GM23338 (cell line): ENCODE results near the gene F2RL2. TPM values are rescaled to one million over a fixed set of nuclear protein-coding genes. Genes with fewer than 3 reads are reported as not detected.
A peak's percentile ranks its signal among the peaks of the same experiment; 100 is the strongest.

ENCODE experiments used
- ATAC-seq: fragments of 200-7000 bp; cut with Tn5 transposase; 3 replicates; pipeline ENCODE4 v1.9.1; 2020
- DNase-seq: peaks from one replicate; pipeline ENCODE4 v3.0.0-alpha.2; 2015; ENCODE audit warnings: low spot score
- H2AFZ ChIP-seq: fragments of 200-600 bp; sonication (generic); 2 replicates; pipeline ENCODE4 v1.8.0; 2016; ENCODE audit warnings: antibody characterized with exemption, mild to moderate bottlenecking, moderate library complexity
- H3F3A ChIP-seq: fragments of 200-600 bp; sonication (generic); replicated peaks from 2 replicates; pipeline ENCODE4 v1.8.0; 2017; ENCODE audit warnings: antibody characterized with exemption, mixed run types, low read depth
- H3K27ac ChIP-seq: fragments of 200-600 bp; sonication (generic); 2 replicates; pipeline ENCODE4 v1.6.1; 2016; ENCODE audit warnings: low read depth
- H3K27me3 ChIP-seq: fragments of 200-600 bp; sonication (generic); 2 replicates; pipeline ENCODE4 v1.8.0; 2016; ENCODE audit warnings: mild to moderate bottlenecking, mixed run types, moderate library complexity; ENCODE audit not compliant: insufficient read depth
- H3K36me3 ChIP-seq: fragments of 200-600 bp; sonication (generic); 2 replicates; pipeline ENCODE4 v1.8.0; 2016; ENCODE audit warnings: mild to moderate bottlenecking; ENCODE audit not compliant: insufficient read depth
- H3K4me1 ChIP-seq: fragments of 200-600 bp; sonication (generic); 2 replicates; pipeline ENCODE4 v1.8.0; 2016; ENCODE audit warnings: mild to moderate bottlenecking, moderate library complexity; ENCODE audit not compliant: insufficient read depth
- H3K4me2 ChIP-seq: fragments of 200-600 bp; sonication (generic); 2 replicates; pipeline ENCODE4 v1.7.1; 2017; ENCODE audit warnings: mixed run types
- H3K4me3 ChIP-seq: fragments of 200-600 bp; sonication (generic); 2 replicates; pipeline ENCODE4 v1.6.1; 2016; ENCODE audit warnings: mixed run types
- H3K79me2 ChIP-seq: fragments of 200-600 bp; sonication (generic); replicated peaks from 2 replicates; pipeline ENCODE4 v1.8.0; 2017; ENCODE audit warnings: mild to moderate bottlenecking; ENCODE audit not compliant: insufficient read depth
- H3K9me2 ChIP-seq: fragments of 200-600 bp; sonication (generic); 2 replicates; pipeline ENCODE4 v1.8.0; 2017; ENCODE audit not compliant: insufficient read depth
- H4K20me1 ChIP-seq: fragments of 200-600 bp; sonication (generic); replicated peaks from 2 replicates; pipeline ENCODE4 v1.8.0; 2017; ENCODE audit warnings: mild to moderate bottlenecking; ENCODE audit not compliant: insufficient read depth
- H3K27ac Mint-ChIP-seq: 2 replicates; pipeline ENCODE4 v1.8.0; 2020; ENCODE audit warnings: inconsistent platforms, mild to moderate bottlenecking, moderate library complexity, mixed read lengths
- H3K27me3 Mint-ChIP-seq: 3 replicates; pipeline ENCODE4 v1.8.0; 2022; ENCODE audit warnings: low read depth, mild to moderate bottlenecking, moderate library complexity, mixed read lengths, inconsistent platforms; ENCODE audit not compliant: insufficient read depth, poor library complexity
- H3K36me3 Mint-ChIP-seq: 3 replicates; pipeline ENCODE4 v1.8.0; 2021; ENCODE audit warnings: low read depth, mild to moderate bottlenecking, inconsistent platforms, moderate library complexity, mixed read lengths
- H3K4me1 Mint-ChIP-seq: 3 replicates; pipeline ENCODE4 v1.8.0; 2020; ENCODE audit warnings: mild to moderate bottlenecking, inconsistent platforms, mixed read lengths
- H3K4me3 Mint-ChIP-seq: 3 replicates; pipeline ENCODE4 v1.8.0; 2021; ENCODE audit warnings: moderate library complexity, mild to moderate bottlenecking, inconsistent platforms, mixed read lengths
- H3K9me3 Mint-ChIP-seq: 3 replicates; pipeline ENCODE4 v1.8.0; 2020; ENCODE audit warnings: moderate library complexity, mild to moderate bottlenecking, inconsistent platforms, mixed read lengths
- CREB1 ChIP-seq: fragments of 250-450 bp; sonication (Bioruptor Pico); IDR thresholded peaks from 2 replicates; pipeline ENCODE4 v1.5.0; 2020; ENCODE audit warnings: low read depth, mild to moderate bottlenecking, moderate library complexity
- EZH2 ChIP-seq: fragments of 200-600 bp; sonication (generic); IDR thresholded peaks from one replicate; pipeline ENCODE4 v1.8.0; 2017; ENCODE audit warnings: antibody characterized with exemption, mild to moderate bottlenecking, low read depth; ENCODE audit not compliant: unreplicated experiment
- EZH2phosphoT487 ChIP-seq: fragments of 200-600 bp; sonication (generic); IDR thresholded peaks from one replicate; pipeline ENCODE4 v1.8.1; 2018; ENCODE audit warnings: antibody characterized with exemption; ENCODE audit not compliant: unreplicated experiment
- NANOG ChIP-seq: IDR thresholded peaks from 2 replicates; pipeline ENCODE4 v1.6.1; 2016; ENCODE audit warnings: antibody characterized with exemption, borderline replicate concordance
- POLR2AphosphoS5 ChIP-seq: IDR thresholded peaks from 2 replicates; pipeline ENCODE4 v1.6.1; 2016; ENCODE audit warnings: antibody characterized with exemption, low read depth
- ZNF114 ChIP-seq: fragments of 250-450 bp; sonication (Bioruptor Pico); IDR thresholded peaks from 2 replicates; pipeline ENCODE4 v1.5.0; 2020; ENCODE audit warnings: mild to moderate bottlenecking, moderate library complexity
- long read RNA-seq: library from polyadenylated mRNA; unstranded; transcript quantifications from one replicate; pipeline ENCODE4 v2.0.0, GENCODE V29; 2020; ENCODE audit not compliant: unreplicated experiment
- polyA plus RNA-seq: library from polyadenylated mRNA; unstranded; fragments of >200 nt; fragmentation: Nextera tagmentation; extraction: Ambion mirVana; gene quantifications from 2 replicates; pipeline ENCODE4 v1.2.1, GENCODE V29; 2016
- total RNA-seq: library from RNA; depleted of rRNA; stranded (reverse); fragments of >200 nt; shearing (Covaris generic); gene quantifications from 2 replicates; pipeline ENCODE4 v1.2.3, GENCODE V29; 2014; rRNA removed
- TF ChIP-seq, protein P1 (sequence below): IDR thresholded peaks from 2 replicates; pipeline ENCODE4 v1.6.1; 2016; ENCODE audit warnings: antibody characterized with exemption
- TF ChIP-seq, protein P2 (sequence below): IDR thresholded peaks from one replicate; pipeline ENCODE4 v1.6.1; 2018; ENCODE audit warnings: antibody characterized with exemption; ENCODE audit not compliant: unreplicated experiment
- TF ChIP-seq, protein P3 (sequence below): fragments of 250-450 bp; sonication (Bioruptor Pico); IDR thresholded peaks from 2 replicates; pipeline ENCODE4 v1.5.0; 2020; ENCODE audit warnings: mild to moderate bottlenecking, moderate library complexity

The F2RL2 gene, protein sequence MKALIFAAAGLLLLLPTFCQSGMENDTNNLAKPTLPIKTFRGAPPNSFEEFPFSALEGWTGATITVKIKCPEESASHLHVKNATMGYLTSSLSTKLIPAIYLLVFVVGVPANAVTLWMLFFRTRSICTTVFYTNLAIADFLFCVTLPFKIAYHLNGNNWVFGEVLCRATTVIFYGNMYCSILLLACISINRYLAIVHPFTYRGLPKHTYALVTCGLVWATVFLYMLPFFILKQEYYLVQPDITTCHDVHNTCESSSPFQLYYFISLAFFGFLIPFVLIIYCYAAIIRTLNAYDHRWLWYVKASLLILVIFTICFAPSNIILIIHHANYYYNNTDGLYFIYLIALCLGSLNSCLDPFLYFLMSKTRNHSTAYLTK
- total RNA-seq (0.42 TPM in 1 of 2 replicates, not detected in the other), polyA plus RNA-seq (0.37 and 0.70 TPM in 2 replicates)
- long read RNA-seq = 0 reads

DNA sequence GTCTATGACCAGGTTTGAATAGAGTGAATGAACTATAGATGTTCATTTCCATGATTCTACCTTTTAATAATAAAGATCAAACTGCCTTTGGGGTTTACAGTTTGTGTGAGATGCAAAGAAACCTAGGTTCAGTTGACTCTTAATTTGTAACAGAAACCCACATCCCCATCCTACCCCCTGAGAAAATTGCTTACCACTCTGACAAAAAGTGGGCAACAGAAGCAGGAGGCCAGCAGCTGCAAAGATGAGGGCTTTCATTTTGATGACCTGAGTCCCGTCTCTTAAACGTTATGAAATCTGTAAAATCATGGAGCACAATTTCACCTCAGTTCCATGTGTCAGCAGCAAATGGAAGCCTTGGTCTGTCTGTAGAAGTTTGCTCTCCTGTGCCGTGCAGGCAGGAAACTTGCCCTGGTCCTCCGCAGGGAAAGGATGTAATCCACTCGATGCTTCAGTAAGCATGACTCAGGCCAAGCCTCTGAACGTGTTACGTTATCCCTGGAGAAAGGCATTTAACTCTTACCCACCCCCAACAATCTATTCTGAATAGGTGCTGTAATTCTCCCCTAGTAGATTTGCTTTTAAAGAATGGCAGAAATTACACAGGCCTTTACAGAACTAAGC lies at the start of gene F2RL2:
Gene F2RL2, minus strand, starts transcription at position 431 of the 624 bp plus-strand sequence. Its CDS starts 173 bp downstream, at position 258.
- H3K27ac Mint-ChIP-seq = peak within 1 kb of the TSS; percentile 72
- peaks cover 35% of the 10 kb centered on the region for H3K4me1 Mint-ChIP-seq
- no peaks in the 10 kb centered on the region for H4K20me1 ChIP-seq
- H3K4me3 Mint-ChIP-seq = no peak within 1 kb of the TSS
- TF ChIP-seq POLR2AphosphoS5 (no peak), EZH2 (no peak), EZH2phosphoT487 (no peak), ZNF114 (CRISPR knock-in tag) (no peak), CREB1 (CRISPR knock-in tag) (no peak)
- TF ChIP-seq, protein P1, sequence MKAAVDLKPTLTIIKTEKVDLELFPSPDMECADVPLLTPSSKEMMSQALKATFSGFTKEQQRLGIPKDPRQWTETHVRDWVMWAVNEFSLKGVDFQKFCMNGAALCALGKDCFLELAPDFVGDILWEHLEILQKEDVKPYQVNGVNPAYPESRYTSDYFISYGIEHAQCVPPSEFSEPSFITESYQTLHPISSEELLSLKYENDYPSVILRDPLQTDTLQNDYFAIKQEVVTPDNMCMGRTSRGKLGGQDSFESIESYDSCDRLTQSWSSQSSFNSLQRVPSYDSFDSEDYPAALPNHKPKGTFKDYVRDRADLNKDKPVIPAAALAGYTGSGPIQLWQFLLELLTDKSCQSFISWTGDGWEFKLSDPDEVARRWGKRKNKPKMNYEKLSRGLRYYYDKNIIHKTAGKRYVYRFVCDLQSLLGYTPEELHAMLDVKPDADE = no peak
- TF ChIP-seq, protein P2, sequence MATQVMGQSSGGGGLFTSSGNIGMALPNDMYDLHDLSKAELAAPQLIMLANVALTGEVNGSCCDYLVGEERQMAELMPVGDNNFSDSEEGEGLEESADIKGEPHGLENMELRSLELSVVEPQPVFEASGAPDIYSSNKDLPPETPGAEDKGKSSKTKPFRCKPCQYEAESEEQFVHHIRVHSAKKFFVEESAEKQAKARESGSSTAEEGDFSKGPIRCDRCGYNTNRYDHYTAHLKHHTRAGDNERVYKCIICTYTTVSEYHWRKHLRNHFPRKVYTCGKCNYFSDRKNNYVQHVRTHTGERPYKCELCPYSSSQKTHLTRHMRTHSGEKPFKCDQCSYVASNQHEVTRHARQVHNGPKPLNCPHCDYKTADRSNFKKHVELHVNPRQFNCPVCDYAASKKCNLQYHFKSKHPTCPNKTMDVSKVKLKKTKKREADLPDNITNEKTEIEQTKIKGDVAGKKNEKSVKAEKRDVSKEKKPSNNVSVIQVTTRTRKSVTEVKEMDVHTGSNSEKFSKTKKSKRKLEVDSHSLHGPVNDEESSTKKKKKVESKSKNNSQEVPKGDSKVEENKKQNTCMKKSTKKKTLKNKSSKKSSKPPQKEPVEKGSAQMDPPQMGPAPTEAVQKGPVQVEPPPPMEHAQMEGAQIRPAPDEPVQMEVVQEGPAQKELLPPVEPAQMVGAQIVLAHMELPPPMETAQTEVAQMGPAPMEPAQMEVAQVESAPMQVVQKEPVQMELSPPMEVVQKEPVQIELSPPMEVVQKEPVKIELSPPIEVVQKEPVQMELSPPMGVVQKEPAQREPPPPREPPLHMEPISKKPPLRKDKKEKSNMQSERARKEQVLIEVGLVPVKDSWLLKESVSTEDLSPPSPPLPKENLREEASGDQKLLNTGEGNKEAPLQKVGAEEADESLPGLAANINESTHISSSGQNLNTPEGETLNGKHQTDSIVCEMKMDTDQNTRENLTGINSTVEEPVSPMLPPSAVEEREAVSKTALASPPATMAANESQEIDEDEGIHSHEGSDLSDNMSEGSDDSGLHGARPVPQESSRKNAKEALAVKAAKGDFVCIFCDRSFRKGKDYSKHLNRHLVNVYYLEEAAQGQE = no peak
- H3K79me2 ChIP-seq = no peaks in the 10 kb centered on the region
- H2AFZ ChIP-seq = no peak within 1 kb of the TSS
- H3K27me3 ChIP-seq = no peaks in the 10 kb centered on the region
- H3K4me2 ChIP-seq = no peak within 1 kb of the TSS
- no peak within 1 kb of the TSS for H3K4me3 ChIP-seq
- ATAC-seq (peak; percentile 85), DNase-seq (peak; percentile 43)
- peaks cover 21% of the 10 kb centered on the region; the same call in 1 of the 2 replicates for H3K4me1 ChIP-seq
- H3K9me3 Mint-ChIP-seq = no peaks in the 10 kb centered on the region
- H3K36me3 ChIP-seq = no peaks in the 10 kb centered on the region
- H3K27ac ChIP-seq = no peak within 1 kb of the TSS
- no peaks in the 10 kb centered on the region for H3K27me3 Mint-ChIP-seq
- no peaks in the 10 kb centered on the region for H3K9me2 ChIP-seq
- peaks cover 3% of the 10 kb centered on the region; the same call in 1 of the 3 replicates for H3K36me3 Mint-ChIP-seq
- no peaks in the 10 kb centered on the region for H3F3A ChIP-seq

DNA sequence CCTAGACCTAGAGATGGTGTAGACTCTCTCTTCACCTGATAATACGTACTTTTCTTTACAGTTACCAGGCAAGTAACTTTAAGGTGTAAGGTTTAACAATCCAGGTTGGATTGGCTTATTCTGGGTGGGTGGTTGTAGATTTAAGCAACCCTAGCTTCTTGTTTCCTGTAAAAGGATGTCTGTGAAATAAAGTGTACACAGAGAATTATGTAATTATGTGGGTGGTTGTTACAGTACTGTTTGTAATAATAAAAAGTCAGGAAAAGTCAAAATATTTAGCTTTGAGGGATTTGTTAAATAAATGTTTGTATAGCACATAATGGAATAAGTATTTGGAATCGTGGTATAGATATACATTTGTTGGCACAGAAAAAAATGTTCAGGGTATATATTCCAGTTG lies 49.0 kb upstream of the F2RL2 start:
- no peaks in the 10 kb centered on the region for H3K4me1 ChIP-seq
- H3K36me3 Mint-ChIP-seq = peaks cover 23% of the 10 kb centered on the region
- H3K27me3 ChIP-seq = no peaks in the 10 kb centered on the region
- H3K27ac Mint-ChIP-seq = no peak overlapping the region
- no peaks in the 10 kb centered on the region; the same call in 1 of the 2 replicates for H3K36me3 ChIP-seq
- no peak overlapping the region for H3K27ac ChIP-seq
- no peaks in the 10 kb centered on the region for H4K20me1 ChIP-seq
- no peak overlapping the region for H3K4me3 Mint-ChIP-seq
- DNase-seq (no peak), ATAC-seq (no peak)
- H3K4me3 ChIP-seq = no peak overlapping the region
- no peaks in the 10 kb centered on the region for H3K9me3 Mint-ChIP-seq
- no peaks in the 10 kb centered on the region for H3K4me1 Mint-ChIP-seq
- peaks cover 3% of the 10 kb centered on the region for H3K27me3 Mint-ChIP-seq
- no peak overlapping the region for H3K4me2 ChIP-seq
- H2AFZ ChIP-seq = no peak overlapping the region
- H3K79me2 ChIP-seq = no peaks in the 10 kb centered on the region
- H3F3A ChIP-seq = no peaks in the 10 kb centered on the region
- H3K9me2 ChIP-seq = no peaks in the 10 kb centered on the region; the same call in 1 of the 2 replicates
- TF ChIP-seq, protein P3, sequence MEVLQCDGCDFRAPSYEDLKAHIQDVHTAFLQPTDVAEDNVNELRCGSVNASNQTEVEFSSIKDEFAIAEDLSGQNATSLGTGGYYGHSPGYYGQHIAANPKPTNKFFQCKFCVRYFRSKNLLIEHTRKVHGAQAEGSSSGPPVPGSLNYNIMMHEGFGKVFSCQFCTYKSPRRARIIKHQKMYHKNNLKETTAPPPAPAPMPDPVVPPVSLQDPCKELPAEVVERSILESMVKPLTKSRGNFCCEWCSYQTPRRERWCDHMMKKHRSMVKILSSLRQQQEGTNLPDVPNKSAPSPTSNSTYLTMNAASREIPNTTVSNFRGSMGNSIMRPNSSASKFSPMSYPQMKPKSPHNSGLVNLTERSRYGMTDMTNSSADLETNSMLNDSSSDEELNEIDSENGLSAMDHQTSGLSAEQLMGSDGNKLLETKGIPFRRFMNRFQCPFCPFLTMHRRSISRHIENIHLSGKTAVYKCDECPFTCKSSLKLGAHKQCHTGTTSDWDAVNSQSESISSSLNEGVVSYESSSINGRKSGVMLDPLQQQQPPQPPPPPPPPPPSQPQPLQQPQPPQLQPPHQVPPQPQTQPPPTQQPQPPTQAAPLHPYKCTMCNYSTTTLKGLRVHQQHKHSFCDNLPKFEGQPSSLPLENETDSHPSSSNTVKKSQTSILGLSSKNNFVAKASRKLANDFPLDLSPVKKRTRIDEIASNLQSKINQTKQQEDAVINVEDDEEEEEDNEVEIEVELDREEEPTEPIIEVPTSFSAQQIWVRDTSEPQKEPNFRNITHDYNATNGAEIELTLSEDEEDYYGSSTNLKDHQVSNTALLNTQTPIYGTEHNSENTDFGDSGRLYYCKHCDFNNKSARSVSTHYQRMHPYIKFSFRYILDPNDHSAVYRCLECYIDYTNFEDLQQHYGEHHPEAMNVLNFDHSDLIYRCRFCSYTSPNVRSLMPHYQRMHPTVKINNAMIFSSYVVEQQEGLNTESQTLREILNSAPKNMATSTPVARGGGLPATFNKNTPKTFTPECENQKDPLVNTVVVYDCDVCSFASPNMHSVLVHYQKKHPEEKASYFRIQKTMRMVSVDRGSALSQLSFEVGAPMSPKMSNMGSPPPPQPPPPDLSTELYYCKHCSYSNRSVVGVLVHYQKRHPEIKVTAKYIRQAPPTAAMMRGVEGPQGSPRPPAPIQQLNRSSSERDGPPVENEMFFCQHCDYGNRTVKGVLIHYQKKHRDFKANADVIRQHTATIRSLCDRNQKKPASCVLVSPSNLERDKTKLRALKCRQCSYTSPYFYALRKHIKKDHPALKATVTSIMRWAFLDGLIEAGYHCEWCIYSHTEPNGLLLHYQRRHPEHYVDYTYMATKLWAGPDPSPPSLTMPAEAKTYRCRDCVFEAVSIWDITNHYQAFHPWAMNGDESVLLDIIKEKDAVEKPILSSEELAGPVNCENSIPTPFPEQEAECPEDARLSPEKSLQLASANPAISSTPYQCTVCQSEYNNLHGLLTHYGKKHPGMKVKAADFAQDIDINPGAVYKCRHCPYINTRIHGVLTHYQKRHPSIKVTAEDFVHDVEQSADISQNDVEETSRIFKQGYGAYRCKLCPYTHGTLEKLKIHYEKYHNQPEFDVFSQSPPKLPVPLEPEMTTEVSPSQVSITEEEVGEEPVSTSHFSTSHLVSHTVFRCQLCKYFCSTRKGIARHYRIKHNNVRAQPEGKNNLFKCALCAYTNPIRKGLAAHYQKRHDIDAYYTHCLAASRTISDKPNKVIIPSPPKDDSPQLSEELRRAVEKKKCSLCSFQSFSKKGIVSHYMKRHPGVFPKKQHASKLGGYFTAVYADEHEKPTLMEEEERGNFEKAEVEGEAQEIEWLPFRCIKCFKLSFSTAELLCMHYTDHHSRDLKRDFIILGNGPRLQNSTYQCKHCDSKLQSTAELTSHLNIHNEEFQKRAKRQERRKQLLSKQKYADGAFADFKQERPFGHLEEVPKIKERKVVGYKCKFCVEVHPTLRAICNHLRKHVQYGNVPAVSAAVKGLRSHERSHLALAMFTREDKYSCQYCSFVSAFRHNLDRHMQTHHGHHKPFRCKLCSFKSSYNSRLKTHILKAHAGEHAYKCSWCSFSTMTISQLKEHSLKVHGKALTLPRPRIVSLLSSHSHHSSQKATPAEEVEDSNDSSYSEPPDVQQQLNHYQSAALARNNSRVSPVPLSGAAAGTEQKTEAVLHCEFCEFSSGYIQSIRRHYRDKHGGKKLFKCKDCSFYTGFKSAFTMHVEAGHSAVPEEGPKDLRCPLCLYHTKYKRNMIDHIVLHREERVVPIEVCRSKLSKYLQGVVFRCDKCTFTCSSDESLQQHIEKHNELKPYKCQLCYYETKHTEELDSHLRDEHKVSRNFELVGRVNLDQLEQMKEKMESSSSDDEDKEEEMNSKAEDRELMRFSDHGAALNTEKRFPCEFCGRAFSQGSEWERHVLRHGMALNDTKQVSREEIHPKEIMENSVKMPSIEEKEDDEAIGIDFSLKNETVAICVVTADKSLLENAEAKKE (CRISPR knock-in tag) = no peak
- no peak for TF ChIP-seq EZH2phosphoT487
- TF ChIP-seq CREB1 (CRISPR knock-in tag) = no peak
- TF ChIP-seq NANOG = no peak
